Measurements from ENCODE around the gene ZNF784.

DNA sequence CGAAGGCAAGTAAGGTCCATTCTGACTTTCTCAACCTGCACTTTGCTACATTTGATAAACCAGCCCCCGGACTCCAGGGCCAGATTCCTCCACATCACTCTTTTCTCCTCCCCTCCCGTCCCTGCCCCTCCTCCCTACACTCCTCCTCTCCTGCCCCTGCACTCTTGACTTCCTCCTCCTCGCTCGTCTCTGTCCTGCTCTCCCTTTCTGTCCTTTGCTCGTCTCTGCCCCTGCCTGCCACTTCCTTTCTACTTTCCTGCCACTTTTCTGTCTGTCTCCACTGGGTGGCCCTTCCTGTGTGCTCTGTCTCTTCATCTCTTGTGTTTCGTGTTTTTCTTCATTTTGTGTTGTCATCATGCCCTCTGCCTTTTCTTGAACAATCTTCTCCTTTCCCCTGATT is 37.5 kb upstream of the ZNF784 start:
- TF ChIP-seq POLR2AphosphoS5 (IDR thresholded peaks at IDR 0.05; ENCODE audit: low read depth, low read length): no peak
- no peak for TF ChIP-seq POLR2A (IDR thresholded peaks at IDR 0.05; ENCODE audit: low read depth, low read length)
- no peak for TF ChIP-seq TAF1 (IDR thresholded peaks at IDR 0.05; ENCODE audit: low read depth, low read length)
- no peak for TF ChIP-seq POU2F2 (IDR thresholded peaks at IDR 0.05; ENCODE audit: low read depth, low read length)
- TF ChIP-seq SPI1 (IDR thresholded peaks at IDR 0.05; ENCODE audit: low read depth, low read length): no peak
